HepG2 (cell line): ENCODE measurements around the gene ANKRD65. TPM values are rescaled to one million over a fixed set of nuclear protein-coding genes. Genes with fewer than 3 reads are reported as not detected.

Experiments
- ZBTB14 ChIP-seq: sonication (generic); formaldehyde crosslinking; IDR thresholded peaks from 2 replicates; pipeline ENCODE4 v1.4.0; 2020; ENCODE audit warnings: missing genetic modification reagents
- ZFX ChIP-seq: sonication (generic); formaldehyde crosslinking; IDR thresholded peaks from 2 replicates; pipeline ENCODE4 v1.4.0; 2020; ENCODE audit warnings: mild to moderate bottlenecking, low read depth, missing genetic modification reagents, moderate library complexity
- ZFY ChIP-seq: sonication (generic); formaldehyde crosslinking; IDR thresholded peaks from 2 replicates; pipeline ENCODE4 v1.4.0; 2020; ENCODE audit warnings: missing genetic modification reagents
- ZNF343 ChIP-seq: sonication (generic); formaldehyde crosslinking; IDR thresholded peaks from 2 replicates; pipeline ENCODE4 v1.4.0; 2020; ENCODE audit warnings: mild to moderate bottlenecking, missing genetic modification reagents
- ZNF547 ChIP-seq: sonication (generic); formaldehyde crosslinking; IDR thresholded peaks from 2 replicates; pipeline ENCODE4 v1.5.1; 2020; ENCODE audit warnings: mild to moderate bottlenecking, missing genetic modification reagents
- ZNF687 ChIP-seq: sonication (generic); formaldehyde crosslinking; IDR thresholded peaks from 2 replicates; pipeline ENCODE4 v1.5.1; 2020; ENCODE audit warnings: mild to moderate bottlenecking, missing genetic modification reagents, moderate library complexity
- polyA plus RNA-seq, 8 experiments: library from polyadenylated mRNA; depleted of rRNA in 3 of 8; stranded (reverse) in 7 of 8; unstranded in 1 of 8; fragments of >200 nt; fragmentation: Illumina TruSeq in 4 of 8; extraction: Trizol in 4 of 8; gene quantifications; 2 replicates each; pipeline versions ENCODE4 v1.2.1 to v1.2.3, GENCODE V29; 2011 to 2016; ENCODE audit warnings: low read depth in 4 of 8, missing spikeins in 1 of 8, mixed read lengths in 1 of 8; ENCODE audit not compliant: insufficient read depth in 1 of 8
- total RNA-seq, 5 experiments: library from RNA; depleted of rRNA; stranded (reverse); fragments of >200 nt; fragmentation: Illumina TruSeq; extraction: Trizol; gene quantifications; 2 replicates each; pipeline ENCODE4 v1.2.3, GENCODE V29; 2016; ENCODE audit warnings: low read depth in 1 of 5

Gene ANKRD65
- total and polyA plus RNA-seq, 2 of the 13 experiments (the other 11 are each of a cell fraction or from before 2014, with no cell fraction given): 12.1 to 30.1 TPM

- TF ChIP-seq ZNF687 (CRISPR knock-in tag) (peak; percentile 60), ZFX (CRISPR knock-in tag) (peak; percentile 53), ZBTB14 (CRISPR knock-in tag) (no peak), ZNF547 (0 out of 2 replicates have a peak, but pooled peaks have one; percentile 28), ZFY (0 out of 2 replicates have a peak, but pooled peaks have one; percentile 10), ZNF343 (CRISPR knock-in tag) (0 out of 2 replicates have a peak, but pooled peaks have one; percentile 44)
Measured at GRCh38 chr1:1419363-1419812, 1.7 kb downstream of the ANKRD65 start (continued).
